Measurements from ENCODE around the gene TTC12.

Gene TTC12

GRCh38 chr11:113400631-113401230 is 86.3 kb downstream of the TTC12 start:
- FAIRE-seq (no peak), DNase-seq (ENCODE audit: low spot score) (no peak)

GRCh38 chr11:113401718-113402117 is 87.3 kb downstream of the TTC12 start:
- DNase-seq (ENCODE audit: low spot score) (peak; percentile 41), FAIRE-seq (no peak)

GRCh38 chr11:113404859-113405430 is 90.6 kb downstream of the TTC12 start:
- DNase-seq (ENCODE audit: low spot score), result no peak
- FAIRE-seq, result no peak

GRCh38 chr11:113405724-113406478 is 91.5 kb downstream of the TTC12 start:
- no peak for FAIRE-seq
- DNase-seq (ENCODE audit: low spot score), result no peak

GRCh38 chr11:113407163-113407562 is 92.8 kb downstream of the TTC12 start:
- no peak for DNase-seq (ENCODE audit: low spot score)
- FAIRE-seq, result no peak

GRCh38 chr11:113408206-113408605 is 93.8 kb downstream of the TTC12 start:
- FAIRE-seq, result no peak
- no peak for DNase-seq (ENCODE audit: low spot score)

GRCh38 chr11:113408887-113409286 is 94.5 kb downstream of the TTC12 start:
- DNase-seq (ENCODE audit: low spot score), result no peak

GRCh38 chr11:113409526-113409925 is 95.1 kb downstream of the TTC12 start:
- no peak for DNase-seq (ENCODE audit: low spot score)
- FAIRE-seq, result no peak

More at GRCh38 chr11:113408887-113409286, 94.5 kb downstream of the TTC12 start:
- FAIRE-seq, result no peak

GRCh38 chr11:113410414-113411135 is 96.2 kb downstream of the TTC12 start:
- FAIRE-seq, result no peak

GRCh38 chr11:113411536-113411935 is 97.2 kb downstream of the TTC12 start:
- DNase-seq (ENCODE audit: low spot score) (no peak), FAIRE-seq (no peak)

More at GRCh38 chr11:113410414-113411135, 96.2 kb downstream of the TTC12 start:
- DNase-seq (ENCODE audit: low spot score), result no peak

GRCh38 chr11:113412675-113413074 is 98.3 kb downstream of the TTC12 start:
- FAIRE-seq (no peak), DNase-seq (ENCODE audit: low spot score) (no peak)

GRCh38 chr11:113415343-113415742 is 101.0 kb downstream of the TTC12 start:
- DNase-seq (ENCODE audit: low spot score), result no peak
- no peak for FAIRE-seq

All from RCC 7860 (cell line).